ENCODE data around the gene SLC25A10.

SLC25A10 gene

GRCh38 chr17:81706757-81707624 lies 5.1 kb upstream of the SLC25A10 start:
- no peak for DNase-seq (ENCODE audit: low spot score)

DNA sequence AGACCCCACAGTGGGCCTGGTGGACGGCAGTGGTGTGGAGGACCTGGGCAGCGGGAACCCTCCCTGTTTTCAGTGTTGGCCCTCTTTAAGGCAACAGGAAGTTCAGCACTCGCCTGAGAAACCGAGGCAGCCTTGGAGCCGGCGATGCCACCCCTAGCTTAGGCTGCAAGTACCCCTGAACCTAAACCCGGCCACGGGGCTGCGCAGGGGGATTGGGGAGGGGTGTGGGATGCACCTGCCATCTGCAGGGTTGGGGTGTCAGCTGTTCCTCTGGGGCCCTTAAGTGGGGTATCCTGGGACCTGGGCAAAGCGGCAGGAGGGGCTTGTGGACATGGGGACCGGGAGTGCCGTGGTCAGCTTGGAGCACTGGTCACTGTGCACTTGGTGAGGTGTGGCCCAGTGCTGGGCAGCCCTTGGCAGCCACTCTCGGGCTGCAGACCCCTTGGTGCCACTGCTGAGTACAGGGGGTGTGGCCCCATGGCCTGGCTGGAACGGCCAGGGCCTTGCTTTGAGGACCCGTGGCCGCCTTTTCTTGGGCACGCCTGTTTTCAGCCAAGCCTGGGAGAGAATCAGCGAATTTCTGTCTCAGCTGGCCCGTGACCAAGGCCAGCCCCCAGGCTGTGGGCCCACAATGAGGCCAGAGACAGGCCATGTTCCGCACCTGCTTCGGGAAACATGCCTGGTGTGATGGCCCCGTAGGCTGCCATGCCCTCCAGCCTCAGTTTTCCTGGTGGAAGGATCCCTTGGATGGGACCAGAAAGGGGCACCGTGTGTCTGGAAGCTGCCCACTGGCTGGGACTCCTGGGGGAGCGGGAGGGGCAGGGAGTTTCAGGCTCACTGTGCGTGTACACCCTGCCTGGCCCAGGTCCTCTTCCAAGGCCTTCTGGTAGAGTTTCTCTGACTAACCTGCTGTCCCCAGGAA lies 4.1 kb upstream of the SLC25A10 start:
- DNase-seq (ENCODE audit: low spot score) = no peak

GRCh38 chr17:81708739-81709185 lies 3.3 kb upstream of the SLC25A10 start:
- no peak for DNase-seq (ENCODE audit: low spot score)

DNA sequence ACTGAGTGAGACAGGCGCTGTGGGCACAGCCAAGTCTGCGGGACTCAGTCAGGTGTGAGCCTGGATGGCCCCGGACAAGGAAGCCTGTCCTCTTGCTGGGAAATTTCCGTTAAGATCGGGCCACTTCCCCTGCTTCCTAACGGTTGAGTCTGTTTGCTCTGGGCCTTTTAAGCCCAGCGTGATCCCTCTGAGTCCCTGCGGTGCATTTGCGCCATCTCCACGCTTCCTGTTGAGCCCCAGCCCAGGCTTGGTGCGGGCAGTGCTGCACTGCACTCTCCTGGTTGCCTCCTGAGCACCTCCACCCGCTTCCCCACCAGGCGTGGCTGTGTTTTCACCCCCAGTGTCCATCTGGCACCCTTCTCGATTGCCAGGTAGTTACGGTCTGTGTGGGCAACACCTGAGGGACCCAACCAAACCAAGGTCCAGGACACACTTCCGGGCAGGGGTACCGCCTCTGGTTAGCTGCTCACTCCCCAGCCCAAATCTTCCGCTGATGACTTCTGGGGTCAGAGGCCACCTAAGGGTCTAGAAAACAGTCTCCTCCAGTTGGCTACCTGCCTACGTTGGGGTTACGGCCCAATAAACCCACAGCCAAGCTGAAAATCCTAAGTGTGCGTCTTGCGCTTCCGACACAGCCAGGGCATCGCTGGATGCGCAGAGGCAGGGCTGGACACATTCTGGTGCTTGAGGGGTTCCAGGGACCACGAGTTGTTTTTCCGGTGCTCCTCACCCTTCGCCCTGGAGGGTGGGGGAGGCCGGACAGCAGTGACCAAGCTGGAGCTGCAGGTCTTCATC lies 1.4 kb upstream of the SLC25A10 start:
- no peak for DNase-seq (ENCODE audit: low spot score)

DNA sequence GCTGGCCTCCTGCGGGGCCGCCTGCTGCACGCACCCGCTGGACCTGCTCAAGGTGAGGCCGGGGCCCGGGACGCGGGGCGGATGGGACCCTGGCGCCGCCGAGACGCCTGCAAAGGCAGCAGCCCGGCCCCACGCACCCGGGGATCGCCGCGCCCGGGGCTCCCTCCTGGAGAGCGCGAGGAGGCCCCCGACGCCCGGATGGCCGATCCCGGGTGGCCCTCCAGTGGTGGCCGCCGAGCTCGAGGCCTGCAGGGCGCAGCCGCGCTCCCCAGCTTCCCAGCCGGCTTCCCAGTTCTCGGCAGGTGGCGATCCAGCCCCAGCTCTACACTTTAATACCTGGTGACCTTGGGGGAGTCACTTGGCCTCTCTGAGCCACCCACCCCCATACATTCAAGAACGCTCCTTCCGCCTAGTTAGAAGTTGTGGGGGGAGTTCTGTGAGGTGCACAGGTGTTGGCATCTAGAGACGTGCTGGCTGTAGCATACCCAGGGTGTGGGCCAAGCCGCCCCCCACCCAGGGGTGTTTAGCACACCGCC lies 452 bp downstream of the SLC25A10 start:
- DNase-seq (ENCODE audit: low spot score) = no peak

DNA sequence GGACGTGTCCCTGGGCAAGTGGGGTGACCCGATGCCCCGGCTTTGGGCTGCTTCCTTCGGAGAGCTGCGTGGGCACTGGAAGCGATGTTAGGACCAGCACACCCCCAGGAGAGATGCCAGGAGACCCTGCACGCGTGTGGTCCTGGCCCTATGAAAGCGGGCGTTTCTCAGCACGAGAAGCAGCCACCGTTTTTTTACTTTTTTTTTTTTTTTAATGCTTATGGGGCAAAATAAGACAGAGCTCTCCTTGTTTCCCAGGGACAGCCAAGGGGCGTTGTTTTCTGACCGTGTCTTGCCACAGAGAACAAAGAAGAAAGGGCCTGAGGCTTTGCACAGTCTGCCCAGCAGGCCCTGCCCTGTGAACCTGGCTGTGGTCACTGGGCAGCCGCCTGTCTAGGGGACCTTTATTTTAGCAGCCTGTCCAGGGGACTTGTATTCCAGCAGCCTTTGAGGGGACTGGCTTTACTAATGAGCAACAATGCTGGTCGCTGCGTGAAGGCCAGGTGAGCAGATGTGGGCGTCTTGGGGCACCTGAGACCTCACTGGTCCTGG lies 996 bp downstream of the SLC25A10 start:
- no peak for DNase-seq (ENCODE audit: low spot score)

DNA sequence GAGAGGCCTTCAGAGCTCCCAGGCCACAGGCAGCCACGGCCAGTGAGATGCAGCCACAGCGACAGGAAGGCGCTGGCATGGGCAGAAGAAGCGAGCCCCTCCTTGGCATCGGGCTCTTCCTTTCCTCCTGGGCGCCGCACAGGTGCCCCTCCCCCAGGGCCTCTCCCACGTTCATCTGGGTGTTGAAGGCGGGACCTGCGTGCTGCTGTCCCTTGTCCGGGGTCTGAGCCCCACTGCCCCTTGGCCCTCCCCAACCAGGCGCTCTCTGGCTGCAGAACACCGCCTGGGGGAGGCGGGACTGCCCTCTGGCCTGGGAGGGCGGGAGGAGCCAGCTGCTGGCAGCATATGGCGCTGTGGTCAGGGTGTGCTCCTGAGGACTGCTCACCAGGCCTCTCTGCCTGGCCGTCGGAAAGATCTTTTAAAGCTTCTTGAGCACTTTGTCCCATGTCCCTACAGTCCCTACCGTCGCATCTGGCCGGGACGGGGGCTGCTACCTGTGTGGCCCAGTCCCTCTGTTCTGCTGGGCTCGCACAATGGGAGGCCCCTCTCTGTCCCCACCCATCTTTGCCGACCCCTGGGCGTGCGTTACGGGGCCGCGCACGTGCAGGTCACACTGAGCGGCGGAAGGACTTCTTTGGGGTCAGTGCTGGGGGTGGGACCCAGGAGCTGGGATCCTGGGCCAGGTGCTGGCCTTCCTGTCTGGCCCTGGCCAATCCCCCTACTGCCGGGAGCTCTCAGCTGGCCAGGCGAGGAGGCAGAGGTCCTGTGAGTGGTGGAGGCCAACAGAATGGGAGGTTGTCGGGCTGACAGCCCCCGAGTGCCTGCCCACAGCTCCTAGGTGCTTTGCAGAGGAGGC lies 1.7 kb downstream of the SLC25A10 start:
- no peak for DNase-seq (ENCODE audit: low spot score)

GRCh38 chr17:81714412-81715106 lies 2.5 kb downstream of the SLC25A10 start:
- no peak for DNase-seq (ENCODE audit: low spot score)

DNA sequence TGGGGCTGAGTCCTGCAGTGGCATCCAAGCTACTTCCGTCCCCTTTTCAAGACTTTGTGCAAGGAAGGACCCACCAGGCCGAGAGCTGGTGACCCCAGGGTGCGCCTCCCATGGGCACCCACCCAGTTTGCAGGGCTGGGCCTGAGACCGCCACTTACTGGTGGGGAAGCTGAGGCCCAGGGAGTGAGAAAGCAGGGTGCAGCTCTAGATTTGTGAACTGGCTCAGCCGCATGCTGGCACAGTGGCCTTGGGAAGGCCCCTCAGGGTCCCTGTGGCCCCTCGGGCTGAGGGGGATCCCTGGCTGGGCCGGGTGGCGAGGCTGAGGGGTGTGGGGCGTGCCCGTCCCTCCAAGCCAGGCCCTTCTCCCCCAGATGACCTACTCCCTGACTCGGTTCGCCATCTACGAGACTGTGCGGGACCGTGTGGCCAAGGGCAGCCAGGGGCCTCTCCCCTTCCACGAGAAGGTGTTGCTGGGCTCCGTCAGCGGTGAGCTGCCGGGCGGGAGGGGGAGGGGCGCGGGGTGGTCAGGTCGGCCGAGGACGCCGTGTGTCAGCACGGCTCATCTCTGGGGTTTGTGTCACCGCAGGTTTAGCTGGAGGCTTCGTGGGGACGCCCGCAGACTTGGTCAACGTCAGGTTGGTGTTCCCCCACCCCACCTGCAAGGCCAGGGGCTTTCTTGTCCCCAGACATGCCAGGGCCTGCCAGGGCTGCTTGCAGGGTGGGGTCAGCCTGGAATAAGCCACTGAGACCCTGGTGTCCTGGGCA lies 3.2 kb downstream of the SLC25A10 start:
- DNase-seq (ENCODE audit: low spot score) = no peak

GRCh38 chr17:81715872-81716673 lies 4.0 kb downstream of the SLC25A10 start:
- DNase-seq (ENCODE audit: low spot score) = no peak

GRCh38 chr17:81716674-81716996 lies 4.6 kb downstream of the SLC25A10 start:
- no peak for DNase-seq (ENCODE audit: low spot score)

- no peak for DNase-seq (ENCODE audit: low spot score)
These were observed 5.1 kb downstream of the SLC25A10 start for GRCh38 chr17:81717049-81717765.

GRCh38 chr17:81717766-81718089 lies 5.6 kb downstream of the SLC25A10 start:
- DNase-seq (ENCODE audit: low spot score) = no peak

DNA sequence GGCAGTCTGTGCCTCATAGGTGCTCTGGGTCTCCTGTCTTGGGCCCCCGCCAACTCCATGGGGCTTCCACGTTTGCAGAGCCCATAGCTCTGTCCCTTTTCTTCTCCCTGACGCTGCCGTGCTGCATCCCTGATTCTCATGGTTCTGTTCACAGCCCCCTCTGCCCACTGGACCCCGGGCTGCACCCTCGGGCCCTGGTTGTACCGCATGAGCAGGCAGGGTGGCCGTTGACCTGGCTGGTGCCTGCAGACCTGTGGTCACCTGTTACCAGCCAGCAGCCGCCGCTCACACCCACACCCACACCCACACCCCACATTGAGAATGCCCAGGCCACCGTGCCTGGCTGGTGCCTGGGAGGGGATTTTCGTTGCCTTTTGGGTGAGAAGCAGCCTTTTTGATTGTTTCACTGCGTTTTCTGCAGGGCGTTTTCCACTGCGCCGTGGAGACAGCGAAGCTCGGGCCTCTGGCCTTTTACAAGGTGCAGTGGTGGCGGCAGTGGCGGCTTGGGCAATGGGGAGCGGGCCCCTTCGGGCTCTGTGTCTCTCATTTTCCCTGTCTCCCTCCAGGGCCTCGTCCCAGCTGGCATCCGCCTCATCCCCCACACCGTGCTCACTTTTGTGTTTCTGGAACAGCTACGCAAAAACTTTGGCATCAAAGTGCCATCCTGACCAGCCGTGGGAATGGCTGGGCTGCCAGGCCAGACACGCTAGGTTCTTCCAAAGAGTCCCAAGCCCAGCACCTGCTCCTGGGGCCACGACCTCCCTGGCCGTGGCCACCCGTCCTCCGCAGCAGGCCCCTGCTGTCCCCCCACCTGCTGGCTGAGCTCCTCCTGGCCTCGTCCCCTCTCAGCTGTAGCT lies 7.6 kb downstream of the SLC25A10 start:
- peak; percentile 42 for DNase-seq (ENCODE audit: low spot score)

DNA sequence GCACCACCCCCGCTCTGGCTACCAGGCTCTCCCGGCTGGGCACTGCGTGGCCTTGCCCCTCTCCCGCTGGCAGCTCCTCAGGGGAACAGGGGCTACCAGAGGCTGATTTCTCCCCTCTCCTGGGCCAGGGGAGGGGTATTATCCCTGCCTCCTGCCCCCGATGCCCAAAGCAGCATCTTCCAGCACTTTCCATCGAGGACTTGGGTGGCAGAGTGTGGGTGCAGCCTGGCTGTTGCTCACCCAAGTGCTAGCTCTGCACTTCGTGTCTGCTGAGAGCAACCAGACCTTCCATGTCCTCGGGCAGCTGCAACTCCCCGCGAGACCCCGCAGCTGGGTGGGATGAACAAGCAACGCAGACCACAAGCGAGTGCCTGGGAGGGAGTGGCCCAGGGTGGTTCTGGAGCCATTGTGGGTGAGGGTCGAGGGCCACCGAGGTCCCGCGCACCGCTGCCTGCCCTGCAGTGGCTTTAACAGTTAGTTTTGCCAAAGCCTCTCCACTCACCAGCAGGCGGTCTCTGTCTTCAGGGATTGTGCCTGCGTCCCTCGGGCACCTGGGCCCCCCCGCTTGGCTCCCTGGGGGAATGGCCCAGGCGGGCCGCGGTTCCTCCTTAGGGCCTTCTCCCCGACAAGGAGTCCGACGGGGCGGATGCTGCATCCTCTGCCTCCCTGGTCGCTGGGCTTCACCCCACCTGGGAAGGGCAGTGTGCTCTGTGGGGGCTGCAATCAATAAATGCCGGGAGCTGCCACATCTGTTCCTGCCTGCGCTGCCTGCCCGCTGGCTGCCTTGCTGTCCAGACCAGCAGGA lies 8.4 kb downstream of the SLC25A10 start:
- DNase-seq (ENCODE audit: low spot score) = no peak
